GM12874 (cell line): ENCODE data around the gene GRAMD1B.

Experiments
- TF ChIP-seq, protein P1 (sequence below): IDR thresholded peaks from 2 replicates; pipeline ENCODE4 v1.5.1; 2011; ENCODE audit warnings: low read depth, mild to moderate bottlenecking, control low read depth, low read length, moderate library complexity; ENCODE audit not compliant: insufficient read depth

The GRAMD1B gene

GRCh38 chr11:123670081-123670480, 240.0 kb downstream of the GRAMD1B start:
- TF ChIP-seq, protein P1, sequence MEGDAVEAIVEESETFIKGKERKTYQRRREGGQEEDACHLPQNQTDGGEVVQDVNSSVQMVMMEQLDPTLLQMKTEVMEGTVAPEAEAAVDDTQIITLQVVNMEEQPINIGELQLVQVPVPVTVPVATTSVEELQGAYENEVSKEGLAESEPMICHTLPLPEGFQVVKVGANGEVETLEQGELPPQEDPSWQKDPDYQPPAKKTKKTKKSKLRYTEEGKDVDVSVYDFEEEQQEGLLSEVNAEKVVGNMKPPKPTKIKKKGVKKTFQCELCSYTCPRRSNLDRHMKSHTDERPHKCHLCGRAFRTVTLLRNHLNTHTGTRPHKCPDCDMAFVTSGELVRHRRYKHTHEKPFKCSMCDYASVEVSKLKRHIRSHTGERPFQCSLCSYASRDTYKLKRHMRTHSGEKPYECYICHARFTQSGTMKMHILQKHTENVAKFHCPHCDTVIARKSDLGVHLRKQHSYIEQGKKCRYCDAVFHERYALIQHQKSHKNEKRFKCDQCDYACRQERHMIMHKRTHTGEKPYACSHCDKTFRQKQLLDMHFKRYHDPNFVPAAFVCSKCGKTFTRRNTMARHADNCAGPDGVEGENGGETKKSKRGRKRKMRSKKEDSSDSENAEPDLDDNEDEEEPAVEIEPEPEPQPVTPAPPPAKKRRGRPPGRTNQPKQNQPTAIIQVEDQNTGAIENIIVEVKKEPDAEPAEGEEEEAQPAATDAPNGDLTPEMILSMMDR = no peak

DNA sequence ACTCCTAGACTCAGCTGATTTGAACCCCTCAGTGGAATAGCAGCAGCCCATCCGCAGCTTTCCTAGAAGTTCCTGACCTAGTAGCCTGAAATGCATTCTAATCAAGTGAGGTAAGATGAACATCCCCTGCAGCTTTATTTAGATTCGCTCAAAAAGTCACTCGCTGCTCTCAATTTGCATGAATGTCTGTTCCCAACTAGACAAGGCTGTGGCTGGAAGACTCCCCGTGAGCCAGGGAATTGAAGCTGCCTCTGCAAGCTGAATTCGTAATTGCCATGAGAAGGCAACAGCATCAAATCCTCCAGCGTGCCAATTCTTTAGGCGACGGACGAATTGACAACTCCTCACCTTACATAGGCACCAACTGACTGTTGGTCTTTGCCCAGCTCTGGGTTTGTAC, 241.5 kb downstream of the GRAMD1B start:
- TF ChIP-seq, protein P1 = no peak

- TF ChIP-seq, protein P1 = no peak
Measured at GRCh38 chr11:123672568-123672967, 242.5 kb downstream of the GRAMD1B start.

- TF ChIP-seq, protein P1 = no peak
Measured at GRCh38 chr11:123674297-123674696, 244.2 kb downstream of the GRAMD1B start.
